ENCODE data around the gene STMN1.

STMN1 gene

GRCh38 chr1:25869909-25870606, 36.2 kb downstream of the STMN1 start:
- ChIA-PET CTCF (interaction anchor here (0.6 to 1.1 kb wide), 3 partner anchors 25 to 42 kb away, joined by 3 to 4 read pairs (median 4); no protein-coding TSS in a partner anchor), POLR2A (ENCODE audit: low non-redundant PET) (no interaction called here)
- no peak for TF ChIP-seq CTCF (conservative IDR thresholded peaks at IDR 0.05; ENCODE audit: low read depth)
- peak overlapping the region; percentile 64 for H3K27ac ChIP-seq
- DNase-seq (ENCODE audit: low spot score) = no peak

- CTCF ChIA-PET = no interaction called here
- TF ChIP-seq CTCF (conservative IDR thresholded peaks at IDR 0.05; ENCODE audit: low read depth) = no peak
- DNase-seq (ENCODE audit: low spot score) = no peak
- POLR2A ChIA-PET (ENCODE audit: low non-redundant PET) = no interaction called here
- peak overlapping the region; percentile 14 for H3K27ac ChIP-seq
Observed at GRCh38 chr1:25867210-25867991, 38.8 kb downstream of the STMN1 start.

GRCh38 chr1:25866288-25866687, 39.9 kb downstream of the STMN1 start:
- CTCF ChIA-PET = no interaction called here
- 0 out of 2 replicates have a peak overlapping the region, but pooled peaks have one; percentile 7 for H3K27ac ChIP-seq
- no peak for TF ChIP-seq CTCF (conservative IDR thresholded peaks at IDR 0.05; ENCODE audit: low read depth)
- DNase-seq (ENCODE audit: low spot score) = no peak
- POLR2A ChIA-PET (ENCODE audit: low non-redundant PET) = no interaction called here

GRCh38 chr1:25864434-25864833, 41.8 kb downstream of the STMN1 start:
- POLR2A ChIA-PET (ENCODE audit: low non-redundant PET) = no interaction called here
- no peak overlapping the region for H3K27ac ChIP-seq
- no peak for DNase-seq (ENCODE audit: low spot score)
- TF ChIP-seq CTCF (conservative IDR thresholded peaks at IDR 0.05; ENCODE audit: low read depth) = no peak
- CTCF ChIA-PET = no interaction called here

- no peak for TF ChIP-seq CTCF (conservative IDR thresholded peaks at IDR 0.05; ENCODE audit: low read depth)
- no peak for DNase-seq (ENCODE audit: low spot score)
- ChIA-PET POLR2A (ENCODE audit: low non-redundant PET) (no interaction called here), CTCF (no interaction called here)
- peak overlapping the region; percentile 62 for H3K27ac ChIP-seq
Observed at GRCh38 chr1:25863486-25864262, 42.5 kb downstream of the STMN1 start.

GRCh38 chr1:25862785-25863485, 43.3 kb downstream of the STMN1 start:
- ChIA-PET POLR2A (ENCODE audit: low non-redundant PET) (no interaction called here), CTCF (no interaction called here)
- peak overlapping the region; percentile 62 for H3K27ac ChIP-seq
- DNase-seq (ENCODE audit: low spot score) = no peak
- TF ChIP-seq CTCF (conservative IDR thresholded peaks at IDR 0.05; ENCODE audit: low read depth) = no peak

All from RWPE1 (cell line).